GM19395 (cell line): Measurements from ENCODE around the gene PHF10.
"Not testable (repeated sequence)": the region's sequence is repeated elsewhere in the genome, so short reads cannot be mapped to it uniquely, and the experiment has no call there.

Source experiments
- ATAC-seq: cut with Tn5 transposase; IDR thresholded peaks from one replicate; pipeline ENCODE4 v1.9.1; 2021; ENCODE audit warnings: mild to moderate bottlenecking, moderate library complexity; ENCODE audit not compliant: unreplicated experiment

Gene PHF10

GRCh38 chr6:169723200-169723909 is 945 bp downstream of the PHF10 start:
- peak; percentile 40 for ATAC-seq

DNA sequence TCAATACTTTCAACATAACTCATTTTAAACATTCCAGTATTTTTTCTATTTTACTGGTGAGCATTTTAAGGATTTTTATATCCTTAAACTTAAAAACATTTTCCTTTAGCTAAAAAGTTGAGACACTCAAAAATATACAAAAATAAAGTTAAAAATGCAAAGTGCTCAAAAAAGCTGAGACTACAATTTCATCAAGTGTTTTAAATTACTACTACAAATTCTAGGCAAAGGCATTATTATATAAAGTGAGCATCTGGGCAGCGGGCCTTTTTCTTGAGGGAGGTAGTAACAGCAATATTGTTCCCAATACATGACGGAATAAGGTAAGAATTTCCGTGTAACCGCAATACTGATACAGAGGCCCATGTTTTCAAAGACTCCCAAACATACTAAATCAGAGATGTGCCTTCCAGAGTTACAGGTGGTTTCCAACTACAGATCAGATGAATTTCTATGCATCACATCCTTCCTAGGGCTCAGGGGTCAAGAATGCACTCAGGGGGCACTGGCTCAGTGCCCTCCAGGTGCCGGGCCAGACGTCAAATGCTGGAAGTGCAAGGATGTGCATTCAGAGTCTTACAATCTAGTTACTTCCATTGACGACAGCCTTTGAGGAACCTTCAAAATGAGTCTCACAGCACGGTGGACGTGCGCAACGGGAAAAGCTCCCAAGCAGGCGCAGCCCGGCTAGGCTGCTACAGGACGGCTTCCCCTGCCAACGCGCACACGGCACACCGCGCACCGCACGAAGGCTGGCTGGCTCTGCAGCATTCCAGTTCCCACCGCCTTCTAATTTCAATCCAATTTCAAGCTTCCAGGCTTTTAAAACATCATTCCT is 1.7 kb downstream of the PHF10 start:
- peak; percentile 37 for ATAC-seq

- ATAC-seq = no peak
Measured at GRCh38 chr6:169720207-169720855, 4.0 kb downstream of the PHF10 start.

DNA sequence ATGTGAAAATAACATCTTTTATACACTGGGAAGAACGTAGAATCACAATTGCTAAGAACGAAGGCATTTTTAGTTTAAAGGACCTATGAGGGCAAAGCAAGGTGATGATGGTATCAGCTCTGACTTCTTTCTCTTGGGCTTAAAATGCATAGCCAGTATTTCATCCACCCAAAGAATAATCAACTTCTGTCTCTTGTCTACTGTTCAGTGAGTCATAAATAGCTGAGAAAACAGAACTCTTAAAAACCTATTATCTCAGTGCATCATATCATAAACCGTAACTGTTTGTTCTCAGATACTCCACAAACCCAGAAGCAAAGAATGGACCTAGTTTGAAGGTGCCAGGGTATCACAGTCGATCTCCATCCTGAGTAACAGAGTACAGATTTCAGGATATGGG is 5.2 kb downstream of the PHF10 start:
- ATAC-seq = no peak

- no peak for ATAC-seq
Measured at GRCh38 chr6:169714595-169714994, 9.7 kb downstream of the PHF10 start.

DNA sequence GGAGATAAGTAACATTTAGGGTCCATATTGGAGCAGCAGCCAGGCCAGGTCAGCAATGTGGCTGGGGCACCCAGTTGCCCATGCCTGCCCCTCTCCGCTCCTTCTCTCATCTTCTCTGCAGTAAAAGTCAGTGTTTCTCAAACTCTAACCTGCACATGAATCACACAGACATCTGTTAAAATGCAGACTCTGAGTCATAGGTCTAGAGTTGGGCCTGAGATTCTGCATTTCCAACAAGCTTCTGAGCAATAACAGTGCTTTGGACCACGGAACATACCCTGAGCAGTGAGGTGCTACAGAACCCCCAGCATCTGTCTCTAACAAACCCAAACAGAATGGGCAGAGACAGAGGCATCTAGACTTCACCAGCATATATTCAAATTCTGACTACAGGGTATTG is 10.1 kb downstream of the PHF10 start:
- no peak for ATAC-seq

GRCh38 chr6:169710009-169710408 is 14.3 kb downstream of the PHF10 start:
- no peak for ATAC-seq

GRCh38 chr6:169709293-169709692 is 15.0 kb downstream of the PHF10 start:
- ATAC-seq = no peak

- no peak for ATAC-seq
Measured at GRCh38 chr6:169707772-169708171, 16.5 kb downstream of the PHF10 start.

DNA sequence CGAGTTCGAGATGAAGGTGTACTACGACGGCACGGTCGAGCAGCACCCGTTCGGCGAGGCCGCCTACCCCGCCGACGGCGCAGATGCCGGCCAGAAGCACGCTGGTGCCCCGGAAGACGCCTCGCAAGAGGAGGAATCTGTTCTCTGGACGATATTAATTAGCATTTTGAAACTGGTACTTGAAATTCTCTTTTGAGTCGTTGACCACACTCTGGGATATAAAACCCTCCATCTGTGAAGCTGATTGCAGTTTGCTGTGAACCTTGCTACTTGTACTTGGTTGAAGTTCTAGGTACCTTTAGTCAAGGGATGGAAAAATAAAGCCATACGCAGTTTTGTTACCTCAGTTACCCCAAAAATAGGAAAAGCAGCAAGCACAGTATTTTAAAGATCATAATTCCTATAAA is 21.5 kb downstream of the PHF10 start:
- ATAC-seq = peak; percentile 14

DNA sequence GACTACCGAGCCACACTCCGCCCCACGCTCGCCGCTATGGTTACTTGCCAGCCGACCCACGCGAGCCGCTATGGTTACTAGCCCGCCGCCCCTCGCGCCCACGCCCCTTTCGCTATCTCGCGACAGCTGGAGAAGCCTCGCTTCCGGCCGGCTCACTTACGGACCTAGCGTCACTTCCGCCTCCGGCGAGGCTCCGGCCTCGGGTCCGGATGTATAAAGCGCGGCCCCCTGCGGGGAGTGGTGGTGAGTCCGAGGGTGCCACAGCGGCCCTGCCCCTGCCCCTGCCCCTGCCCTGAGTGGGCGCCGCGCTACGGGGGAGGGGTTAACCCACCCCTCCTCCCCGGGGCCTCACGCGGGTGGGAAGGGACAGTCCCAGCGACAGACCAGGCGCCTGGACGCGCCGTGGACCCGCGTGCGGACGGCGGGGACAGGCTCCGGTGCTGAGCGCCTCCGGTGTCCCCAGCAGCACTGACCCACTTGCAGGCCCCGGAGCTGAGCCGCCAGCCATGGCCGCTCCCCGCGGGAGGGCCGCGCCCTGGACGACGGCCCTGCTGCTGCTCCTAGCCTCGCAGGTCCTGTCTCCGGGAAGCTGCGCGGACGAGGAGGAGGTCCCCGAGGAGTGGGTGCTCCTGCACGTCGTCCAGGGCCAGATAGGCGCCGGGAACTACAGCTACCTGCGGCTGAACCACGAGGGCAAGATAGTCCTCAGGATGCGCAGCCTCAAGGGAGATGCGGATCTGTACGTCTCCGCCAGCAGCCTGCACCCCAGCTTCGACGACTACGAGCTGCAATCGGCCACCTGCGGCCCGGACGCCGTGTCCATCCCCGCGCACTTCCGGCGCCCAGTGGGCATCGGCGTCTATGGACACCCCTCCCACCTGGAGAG is 22.1 kb downstream of the PHF10 start, which contains the start of the genes C6orf120 and WDR27:
Gene C6orf120 (plus strand): TSS at position 173 of the 886 bp plus-strand sequence. CDS start 334 bp downstream, at position 507.
Gene WDR27 (minus strand): TSS at position 76 of the 886 bp plus-strand sequence. CDS start 13,024 bp downstream, outside the sequence.
- ATAC-seq = peak; percentile 94

DNA sequence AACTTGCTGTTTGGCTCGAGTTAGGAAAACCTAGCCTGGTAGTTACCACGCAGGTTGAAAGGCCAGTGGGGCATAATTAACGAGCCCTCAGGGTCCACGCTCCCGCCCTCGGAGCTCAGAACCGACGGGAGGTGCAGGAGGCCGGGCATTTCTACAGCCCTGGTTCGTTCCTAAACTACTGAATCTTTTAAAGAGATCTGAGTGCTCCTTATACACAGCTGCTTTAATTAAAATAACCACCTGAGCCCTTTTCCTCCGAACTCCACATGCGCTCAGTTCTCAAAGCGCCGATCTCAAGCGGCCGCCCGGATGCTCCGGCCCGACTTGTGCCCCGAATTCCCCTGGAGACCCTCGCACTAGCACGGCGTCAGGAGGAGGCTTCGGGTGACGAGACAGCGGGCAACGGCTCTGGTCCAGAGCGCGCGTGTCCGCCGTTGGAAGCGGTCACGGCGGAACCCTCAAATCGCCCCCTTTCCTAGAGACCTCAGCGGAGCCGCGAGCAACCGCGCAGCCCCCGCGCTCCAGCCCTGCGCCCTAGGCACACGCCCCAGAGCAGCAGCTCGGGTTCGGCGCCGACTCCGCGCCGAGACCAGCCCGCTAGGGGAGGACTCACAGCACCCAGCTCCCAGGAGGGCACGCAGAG is 22.9 kb downstream of the PHF10 start:
- peak; percentile 22 for ATAC-seq

DNA sequence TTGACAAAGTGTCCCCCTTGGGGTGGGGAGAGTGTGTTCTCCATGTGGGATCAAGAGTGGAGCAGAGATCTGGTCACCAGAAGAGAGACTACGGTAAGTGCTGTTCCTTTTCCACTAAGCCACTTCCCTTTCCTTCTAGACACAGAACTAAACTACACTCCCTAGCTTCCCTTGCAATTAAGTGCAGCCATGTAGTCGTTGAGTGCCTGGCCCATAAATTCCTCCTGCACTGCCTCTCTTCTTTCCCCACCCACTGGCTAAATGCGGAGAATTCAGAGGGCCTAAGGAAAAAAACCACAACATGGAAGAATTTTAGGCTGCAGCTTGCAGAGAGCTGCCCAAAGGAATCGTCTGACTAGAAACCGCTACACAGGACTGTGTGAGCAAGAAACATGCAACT is 24.0 kb downstream of the PHF10 start:
- no peak for ATAC-seq

GRCh38 chr6:169697115-169697514 is 27.2 kb downstream of the PHF10 start:
- ATAC-seq = not testable (repeated sequence)

- ATAC-seq = no peak
Measured at GRCh38 chr6:169695131-169695530, 29.2 kb downstream of the PHF10 start.

DNA sequence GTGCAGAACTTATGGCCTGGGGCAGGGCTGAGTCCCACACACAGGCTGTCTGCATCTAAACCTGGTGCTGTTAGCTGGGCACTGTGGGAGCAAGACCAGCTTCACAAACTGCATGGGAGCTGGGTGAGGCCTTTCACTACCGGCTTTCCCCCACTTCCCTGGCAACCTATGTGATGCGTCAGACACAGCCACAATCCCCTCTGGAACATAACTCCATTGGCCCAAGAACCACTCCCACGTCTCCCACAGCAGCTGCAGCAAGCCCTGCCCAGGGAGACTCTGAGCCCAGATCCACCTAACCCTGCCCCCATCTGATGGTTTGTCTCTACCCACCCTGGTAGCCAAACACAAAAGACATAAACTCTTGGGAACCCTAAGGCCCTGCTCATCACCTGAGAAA is 31.8 kb downstream of the PHF10 start:
- no peak for ATAC-seq

DNA sequence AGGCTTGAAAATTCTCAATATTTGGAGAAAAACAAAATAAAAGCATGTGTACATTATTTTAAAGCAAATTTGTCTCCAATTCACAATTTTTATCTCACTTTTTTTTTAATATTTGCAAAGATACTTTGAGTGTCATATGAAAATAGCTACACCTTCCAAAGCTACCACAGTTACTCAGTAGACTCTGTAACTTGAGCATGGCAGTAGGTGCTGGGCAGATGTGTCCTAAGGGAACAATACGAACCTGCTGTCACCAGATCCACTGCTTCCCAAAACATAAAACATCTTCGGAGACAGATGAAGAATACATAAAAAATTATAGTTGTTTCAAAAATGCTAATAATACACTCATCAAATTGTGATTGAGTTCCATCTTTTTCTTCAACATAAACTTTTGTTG is 33.0 kb downstream of the PHF10 start:
- no peak for ATAC-seq

- ATAC-seq = no peak
Measured at GRCh38 chr6:169689287-169689686, 35.0 kb downstream of the PHF10 start.

DNA sequence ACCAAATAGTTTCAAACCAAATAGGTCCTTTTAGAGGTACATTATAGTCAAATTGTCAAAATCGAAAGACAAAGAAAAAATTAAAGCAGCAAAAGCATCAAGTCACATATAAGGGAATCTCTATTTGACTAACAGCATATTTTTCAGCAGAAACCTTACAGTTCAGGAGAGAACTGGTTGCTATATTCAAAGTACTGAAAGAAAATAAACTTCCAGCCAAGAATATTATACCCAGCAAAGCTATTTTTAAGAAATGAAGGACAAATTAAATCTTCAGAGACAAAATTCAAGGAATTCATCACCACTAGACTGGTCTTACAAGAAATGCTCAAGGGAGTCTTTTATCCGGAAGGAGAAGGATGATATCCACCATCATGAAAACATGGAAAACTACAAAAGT is 38.4 kb downstream of the PHF10 start:
- ATAC-seq = no peak

DNA sequence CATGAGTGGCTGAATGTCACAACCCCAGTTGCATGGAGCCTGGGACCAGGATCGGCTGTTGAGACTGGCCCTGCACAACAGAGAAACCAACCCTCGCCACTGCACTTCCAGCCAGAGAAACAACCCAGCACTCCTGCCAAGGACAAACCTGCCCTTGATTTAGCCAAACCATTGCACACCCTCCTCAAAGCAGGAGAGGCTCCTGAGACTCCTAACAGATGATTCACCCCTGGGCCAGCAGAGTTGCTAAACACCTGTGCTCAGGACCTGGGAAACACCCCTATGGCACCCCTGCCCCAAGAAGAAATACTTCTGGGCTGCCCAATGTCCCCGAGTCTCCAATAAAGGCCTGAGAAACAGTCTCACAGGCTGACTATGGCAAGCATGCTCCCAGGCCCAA is 40.2 kb downstream of the PHF10 start:
- ATAC-seq = no peak
